ENCODE data around the gene HOXD10. TPM values are rescaled to one million over a fixed set of nuclear protein-coding genes. Genes with fewer than 3 reads are reported as not detected.
A peak's percentile ranks its signal among the peaks of the same experiment; 100 is the strongest.

Gene HOXD10
- total and polyA plus RNA-seq, 2 donors from 2014 or later = 28.2 to 35.4 TPM

GRCh38 chr2:176137906-176138305, 21.3 kb downstream of the HOXD10 start:
- DNase-seq = peak in 3 of 5 donors; percentile 36 to 43 (median 39)
- H3K27ac ChIP-seq (ENCODE audit: low read depth in 2 of 2, low read length in 2 of 2) = peak overlapping the region; percentile 94 to 97

GRCh38 chr2:176138526-176138922, 21.9 kb downstream of the HOXD10 start:
- peak overlapping the region; percentile 80 to 97 (median 95) for H3K9ac ChIP-seq (ENCODE audit: low read length in 3 of 3)
- H3K4me3 ChIP-seq (ENCODE audit: low read length in 3 of 3) = peak overlapping the region; percentile 71 to 84 (median 73)
- DNase-seq = peak; percentile 64 to 91 (median 85)
- H3K27me3 ChIP-seq (ENCODE audit: control insufficient read depth, insufficient read depth, low read length) = no peaks in the 10 kb centered on the region
- no peaks in the 10 kb centered on the region for H3K36me3 ChIP-seq (ENCODE audit: control insufficient read depth in 2 of 3, insufficient read depth in 3 of 3, low read length in 3 of 3)
- intact Hi-C loops (cut with DNase I) = no loop called here
- peaks cover 8 to 25% (median 18%) of the 10 kb centered on the region in 3 donors for H3K4me1 ChIP-seq (ENCODE audit: control insufficient read depth in 2 of 3, insufficient read depth in 2 of 3, low read depth in 1 of 3, low read length in 3 of 3)
- FAIRE-seq = no peak
- no peaks in the 10 kb centered on the region for H3K9me3 ChIP-seq (ENCODE audit: control insufficient read depth in 2 of 3, insufficient read depth in 1 of 3, low read length in 3 of 3)
- TF ChIP-seq CTCF (IDR thresholded peaks at IDR 0.05; ENCODE audit: borderline replicate concordance, extremely low read depth, insufficient read depth) = no peak
- peak overlapping the region; percentile 94 to 97 for H3K27ac ChIP-seq (ENCODE audit: low read depth in 2 of 2, low read length in 2 of 2)

More at GRCh38 chr2:176137906-176138305, 21.3 kb downstream of the HOXD10 start:
- Histone ChIP-seq H3K9ac (ENCODE audit: low read length in 3 of 3) (peak overlapping the region; percentile 80 to 97 (median 95)), H3K4me1 (ENCODE audit: control insufficient read depth in 2 of 3, insufficient read depth in 2 of 3, low read depth in 1 of 3, low read length in 3 of 3) (peaks cover 8 to 25% (median 19%) of the 10 kb centered on the region in 3 donors), H3K9me3 (ENCODE audit: control insufficient read depth in 2 of 3, insufficient read depth in 1 of 3, low read length in 3 of 3) (no peaks in the 10 kb centered on the region), H3K36me3 (ENCODE audit: control insufficient read depth in 2 of 3, insufficient read depth in 3 of 3, low read length in 3 of 3) (no peaks in the 10 kb centered on the region), H3K27me3 (ENCODE audit: control insufficient read depth, insufficient read depth, low read length) (no peaks in the 10 kb centered on the region), H3K4me3 (ENCODE audit: low read length in 3 of 3) (peak overlapping the region; percentile 71 to 84 (median 73))
- TF ChIP-seq CTCF (IDR thresholded peaks at IDR 0.05; ENCODE audit: borderline replicate concordance, extremely low read depth, insufficient read depth) = no peak
- FAIRE-seq = no peak
- intact Hi-C loops (cut with DNase I) = no loop called here

GRCh38 chr2:176138923-176139660, 22.5 kb downstream of the HOXD10 start:
- no peak for FAIRE-seq
- no peak for TF ChIP-seq CTCF (IDR thresholded peaks at IDR 0.05; ENCODE audit: borderline replicate concordance, extremely low read depth, insufficient read depth)
- intact Hi-C loops (cut with DNase I) = no loop called here
- DNase-seq = peak in 3 of 5 donors; percentile 58 to 76 (median 75)
- Histone ChIP-seq H3K9ac (ENCODE audit: low read length in 3 of 3) (peak overlapping the region; percentile 44 to 95 (median 80)), H3K4me1 (ENCODE audit: control insufficient read depth in 2 of 3, insufficient read depth in 2 of 3, low read depth in 1 of 3, low read length in 3 of 3) (peaks cover 6 to 25% (median 18%) of the 10 kb centered on the region in 3 donors), H3K9me3 (ENCODE audit: control insufficient read depth in 2 of 3, insufficient read depth in 1 of 3, low read length in 3 of 3) (no peaks in the 10 kb centered on the region), H3K4me3 (ENCODE audit: low read length in 3 of 3) (peak overlapping the region; percentile 71 to 84 (median 73)), H3K27ac (ENCODE audit: low read depth in 2 of 2, low read length in 2 of 2) (peak overlapping the region; percentile 94 to 97), H3K27me3 (ENCODE audit: control insufficient read depth, insufficient read depth, low read length) (no peaks in the 10 kb centered on the region), H3K36me3 (ENCODE audit: control insufficient read depth in 2 of 3, insufficient read depth in 3 of 3, low read length in 3 of 3) (no peaks in the 10 kb centered on the region)

All from kidney (tissue), 14 donors.